Superior temporal gyrus (tissue), 1 donor: ENCODE measurements around the gene ACTN3.
"Not testable (repeated sequence)": the region's sequence is repeated elsewhere in the genome, so short reads cannot be mapped to it uniquely, and the experiment has no call there.

ENCODE experiments used
- DNase-seq: peaks from one replicate; pipeline ENCODE4 v3.0.0-alpha.2; 2016; ENCODE audit errors: extremely low spot score

The ACTN3 gene

GRCh38 chr11:66546368-66546965, at the start of gene ACTN3:
Gene ACTN3 (plus strand): TSS chr11:66546903. CDS start chr11:66546938, 35 bp downstream.
- no peak for DNase-seq

- no peak for DNase-seq
Observed at GRCh38 chr11:66497206-66497605, 49.5 kb upstream of the ACTN3 start.

GRCh38 chr11:66498506-66498905, 48.2 kb upstream of the ACTN3 start:
- no peak for DNase-seq

GRCh38 chr11:66505276-66505816, 41.4 kb upstream of the ACTN3 start:
- DNase-seq, result no peak

- no peak for DNase-seq
Observed at GRCh38 chr11:66509131-66509561, 37.6 kb upstream of the ACTN3 start.

- peak; percentile 89 for DNase-seq
Observed at GRCh38 chr11:66510271-66510989, 36.3 kb upstream of the ACTN3 start, which contains the start of gene BBS1. Gene BBS1 (plus strand): TSS chr11:66510635. CDS start chr11:66510660, 25 bp downstream.

- DNase-seq, result no peak
Observed at GRCh38 chr11:66510990-66511339, 35.7 kb upstream of the ACTN3 start.

GRCh38 chr11:66523611-66524010, 23.1 kb upstream of the ACTN3 start:
- no peak for DNase-seq

- DNase-seq, result no peak
Observed at GRCh38 chr11:66524304-66525040, 22.2 kb upstream of the ACTN3 start.

- no peak for DNase-seq
Observed at GRCh38 chr11:66529069-66529468, 17.6 kb upstream of the ACTN3 start.

GRCh38 chr11:66529655-66530054, 17.0 kb upstream of the ACTN3 start:
- DNase-seq, result no peak

- DNase-seq, result no peak
Observed at GRCh38 chr11:66530927-66531709, 15.6 kb upstream of the ACTN3 start.

GRCh38 chr11:66531841-66532240, 14.9 kb upstream of the ACTN3 start:
- no peak for DNase-seq

- no peak for DNase-seq
Observed at GRCh38 chr11:66532784-66533183, 13.9 kb upstream of the ACTN3 start.

- DNase-seq, result no peak
Observed at GRCh38 chr11:66539170-66539869, 7.4 kb upstream of the ACTN3 start.

- DNase-seq, result no peak
Observed at GRCh38 chr11:66539870-66540213, 6.9 kb upstream of the ACTN3 start.

- DNase-seq, result not testable (repeated sequence)
Observed at GRCh38 chr11:66540598-66540997, 6.1 kb upstream of the ACTN3 start.

GRCh38 chr11:66541892-66542291, 4.8 kb upstream of the ACTN3 start:
- no peak for DNase-seq

GRCh38 chr11:66542362-66542761, 4.3 kb upstream of the ACTN3 start:
- DNase-seq, result no peak

GRCh38 chr11:66543263-66544107, 3.2 kb upstream of the ACTN3 start:
- DNase-seq, result peak; percentile 34
